ENCODE measurements around the gene SLC31A2.
"Not testable (repeated sequence)": the region's sequence is repeated elsewhere in the genome, so short reads cannot be mapped to it uniquely, and the experiment has no call there.

The SLC31A2 gene

GRCh38 chr9:113150670-113151611, at the start of gene SLC31A2:
Gene SLC31A2 (plus strand): TSS chr9:113151007. CDS start chr9:113151075, 68 bp downstream.
- peak; percentile 85 for DNase-seq

DNA sequence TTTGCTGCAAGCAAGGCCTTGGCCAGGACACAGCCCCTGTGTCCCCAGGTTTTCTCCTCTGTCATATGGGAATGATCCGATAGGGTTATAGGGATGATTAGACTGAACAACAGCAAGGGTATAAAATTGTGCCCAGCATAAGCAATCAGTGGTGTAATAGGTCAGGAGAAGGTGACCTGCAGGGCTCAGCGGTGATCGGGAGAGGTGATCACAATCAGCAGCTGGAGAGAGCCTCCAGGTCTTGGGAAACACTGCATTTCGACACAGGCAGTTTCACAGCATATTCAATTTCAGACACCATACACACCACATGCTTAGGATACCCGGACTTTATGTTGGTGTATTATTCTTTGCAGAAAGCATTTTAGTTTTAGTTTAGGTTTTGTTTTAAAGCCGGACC, 45.5 kb upstream of the SLC31A2 start:
- not testable (repeated sequence) for DNase-seq

DNA sequence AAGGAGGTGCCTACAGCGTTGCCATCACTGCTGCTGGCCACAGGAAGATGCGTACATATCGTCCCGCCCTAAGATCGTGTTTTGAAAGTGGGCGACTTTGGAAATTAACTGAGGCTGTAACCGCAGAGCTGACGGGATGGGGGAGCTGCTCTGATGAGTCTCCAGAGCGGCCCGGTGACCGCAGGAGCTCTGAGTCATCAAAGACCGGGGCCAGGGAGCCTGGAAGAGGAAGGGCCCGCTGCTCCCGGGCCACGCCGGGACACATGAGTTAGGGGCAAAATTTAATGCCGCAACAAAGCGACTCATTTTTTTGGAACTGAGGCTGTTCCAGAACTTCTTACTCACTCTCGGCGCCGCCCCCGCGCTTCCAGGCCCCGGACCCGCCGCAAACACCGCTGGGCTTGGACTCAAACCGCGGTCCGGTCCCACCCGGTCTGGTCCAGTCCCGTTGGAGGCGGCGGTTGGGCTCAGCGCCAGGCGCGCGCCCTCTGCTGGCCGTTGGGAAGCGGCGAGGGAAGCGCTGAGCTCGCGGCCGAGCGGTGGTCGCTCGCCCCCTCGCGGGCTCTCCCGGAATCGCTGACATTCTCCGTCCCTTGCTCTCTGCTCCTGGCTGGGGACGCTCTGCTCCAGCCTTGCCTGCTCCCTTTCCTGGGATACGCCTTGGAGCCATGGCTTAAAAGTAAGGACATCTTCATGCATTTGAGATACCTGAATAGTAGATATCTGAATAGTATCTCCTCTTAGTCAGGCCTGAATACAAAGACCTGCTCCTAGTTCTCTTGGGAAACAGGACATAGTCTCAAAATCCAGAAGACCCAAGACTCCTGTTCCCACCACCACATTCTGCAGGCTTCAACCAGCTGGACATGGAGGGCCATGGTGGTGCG, 39.5 kb upstream of the SLC31A2 start:
- DNase-seq, result not testable (repeated sequence)

DNA sequence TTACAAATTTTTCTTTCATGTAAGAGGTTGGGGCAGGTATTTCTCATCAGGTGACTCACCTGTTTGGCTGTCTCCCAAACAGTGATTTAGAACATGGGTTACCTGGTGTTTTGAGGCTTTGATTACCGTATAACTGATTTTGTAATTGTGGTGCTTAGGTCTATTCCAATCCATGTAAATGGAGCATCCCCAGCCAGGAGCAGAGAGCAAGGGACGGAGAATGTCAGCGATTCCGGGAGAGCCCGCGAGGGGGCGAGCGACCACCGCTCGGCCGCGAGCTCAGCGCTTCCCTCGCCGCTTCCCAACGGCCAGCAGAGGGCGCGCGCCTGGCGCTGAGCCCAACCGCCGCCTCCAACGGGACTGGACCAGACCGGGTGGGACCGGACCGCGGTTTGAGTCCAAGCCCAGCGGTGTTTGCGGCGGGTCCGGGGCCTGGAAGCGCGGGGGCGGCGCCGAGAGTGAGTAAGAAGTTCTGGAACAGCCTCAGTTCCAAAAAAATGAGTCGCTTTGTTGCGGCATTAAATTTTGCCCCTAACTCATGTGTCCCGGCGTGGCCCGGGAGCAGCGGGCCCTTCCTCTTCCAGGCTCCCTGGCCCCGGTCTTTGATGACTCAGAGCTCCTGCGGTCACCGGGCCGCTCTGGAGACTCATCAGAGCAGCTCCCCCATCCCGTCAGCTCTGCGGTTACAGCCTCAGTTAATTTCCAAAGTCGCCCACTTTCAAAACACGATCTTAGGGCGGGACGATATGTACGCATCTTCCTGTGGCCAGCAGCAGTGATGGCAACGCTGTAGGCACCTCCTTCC, 37.9 kb upstream of the SLC31A2 start:
- not testable (repeated sequence) for DNase-seq

GRCh38 chr9:113118829-113119228, 32.0 kb upstream of the SLC31A2 start:
- not testable (repeated sequence) for DNase-seq

- DNase-seq, result no peak
Measured at GRCh38 chr9:113125386-113126035, 25.3 kb upstream of the SLC31A2 start.

- DNase-seq, result no peak
Measured at GRCh38 chr9:113129466-113129865, 21.3 kb upstream of the SLC31A2 start.

DNA sequence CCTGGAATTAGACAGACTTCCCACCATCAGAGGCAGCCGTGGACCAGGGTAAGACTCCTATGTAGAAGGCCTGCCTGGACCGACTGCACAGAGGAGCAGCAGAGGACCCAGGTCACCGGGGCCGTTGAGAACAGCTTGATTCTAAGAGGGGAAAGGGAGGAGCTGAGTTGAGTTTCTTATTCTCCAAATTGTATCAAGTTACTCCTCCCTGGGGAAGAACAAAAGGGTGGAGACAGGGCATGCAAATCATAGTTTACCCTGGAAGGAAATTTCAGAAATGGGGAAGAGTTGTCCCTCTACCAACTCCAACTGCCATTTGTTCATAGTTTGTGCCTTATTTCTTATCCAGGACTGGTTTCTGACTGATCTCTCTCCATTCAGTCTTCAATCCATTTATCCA, 20.9 kb upstream of the SLC31A2 start:
- no peak for DNase-seq

DNA sequence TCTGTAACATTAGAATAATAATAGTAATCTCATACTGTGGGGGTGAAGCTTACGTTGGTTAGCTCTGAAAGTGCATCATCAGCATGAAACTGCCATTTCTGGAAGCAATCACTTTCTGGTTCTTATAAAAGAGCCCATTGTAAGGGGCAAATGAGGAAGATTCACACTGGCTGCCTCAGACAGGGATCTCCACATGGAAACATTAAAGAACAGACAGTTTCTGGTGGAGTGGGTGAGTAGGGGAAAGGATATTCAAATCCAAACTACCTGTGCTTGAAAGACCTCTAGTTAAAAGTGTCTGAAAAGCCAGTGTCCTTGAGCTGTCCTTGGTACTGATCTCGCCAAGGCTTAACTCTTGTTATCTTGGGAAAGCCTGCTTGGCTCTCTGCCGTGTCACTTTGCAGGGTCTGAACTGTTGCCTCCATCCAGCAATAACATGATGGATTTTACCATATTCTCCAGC, 19.1 kb upstream of the SLC31A2 start:
- no peak for DNase-seq

GRCh38 chr9:113137196-113138168, 13.3 kb upstream of the SLC31A2 start:
- no peak for DNase-seq

DNA sequence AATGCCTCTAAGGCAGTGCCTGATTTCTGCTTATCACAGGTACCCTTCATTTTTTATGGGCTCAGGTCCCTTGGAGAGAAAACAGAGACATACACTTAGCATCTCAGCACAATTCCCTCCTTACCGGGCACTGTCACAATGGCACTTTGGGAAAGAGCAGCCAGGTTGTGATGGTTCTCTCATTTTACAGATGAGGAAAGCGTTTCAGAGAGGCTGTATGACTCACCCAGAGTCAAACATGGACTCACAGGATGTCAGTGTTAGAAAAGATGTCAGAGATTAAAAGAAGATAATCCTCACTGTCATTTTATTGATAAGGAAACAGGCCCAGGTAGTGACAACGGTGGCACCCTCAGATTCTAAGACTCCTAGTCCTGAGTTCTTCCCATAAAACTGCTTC, 12.0 kb upstream of the SLC31A2 start:
- DNase-seq, result no peak

GRCh38 chr9:113139225-113139829, 11.5 kb upstream of the SLC31A2 start:
- DNase-seq, result no peak

- no peak for DNase-seq
Measured at GRCh38 chr9:113139953-113140352, 10.9 kb upstream of the SLC31A2 start.

- DNase-seq, result not testable (repeated sequence)
Measured at GRCh38 chr9:113140896-113141295, 9.9 kb upstream of the SLC31A2 start.

- no peak for DNase-seq
Measured at GRCh38 chr9:113143432-113144227, 7.2 kb upstream of the SLC31A2 start.

GRCh38 chr9:113148372-113148705, 2.5 kb upstream of the SLC31A2 start:
- no peak for DNase-seq

DNA sequence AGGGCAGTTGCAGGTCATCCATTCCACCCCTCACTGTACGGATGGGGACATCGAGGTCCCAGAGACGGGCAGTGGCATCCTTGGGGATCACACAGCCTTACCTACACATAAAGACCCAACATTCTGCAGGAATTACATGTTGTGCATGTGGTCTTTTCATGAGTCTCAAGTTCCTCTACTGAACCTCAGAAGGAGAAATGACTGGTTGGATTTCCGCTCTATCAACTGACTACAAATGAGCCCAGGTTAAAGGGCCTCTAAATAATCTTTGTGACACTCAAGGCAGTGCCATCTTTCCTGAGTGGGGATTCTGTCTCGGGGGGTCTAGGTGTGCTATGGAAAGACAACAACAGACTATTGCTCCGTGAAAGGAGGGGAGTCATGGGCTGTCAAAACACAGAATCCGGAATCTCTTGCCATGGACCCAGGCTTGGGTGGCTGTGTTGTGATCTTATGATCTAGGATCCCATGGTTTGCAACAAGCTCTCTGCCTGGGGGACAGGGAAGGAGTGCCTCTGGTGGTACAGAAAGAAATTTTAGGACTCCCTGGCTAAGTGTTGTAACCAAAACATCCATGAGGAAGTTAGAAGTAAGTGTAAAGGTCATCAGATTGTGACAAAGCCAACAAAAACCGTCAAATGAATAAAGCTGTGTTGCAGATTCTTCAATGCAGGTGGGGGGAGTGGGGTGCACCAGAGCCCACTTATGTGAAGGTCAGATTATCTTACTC, 1.9 kb upstream of the SLC31A2 start:
- no peak for DNase-seq

DNA sequence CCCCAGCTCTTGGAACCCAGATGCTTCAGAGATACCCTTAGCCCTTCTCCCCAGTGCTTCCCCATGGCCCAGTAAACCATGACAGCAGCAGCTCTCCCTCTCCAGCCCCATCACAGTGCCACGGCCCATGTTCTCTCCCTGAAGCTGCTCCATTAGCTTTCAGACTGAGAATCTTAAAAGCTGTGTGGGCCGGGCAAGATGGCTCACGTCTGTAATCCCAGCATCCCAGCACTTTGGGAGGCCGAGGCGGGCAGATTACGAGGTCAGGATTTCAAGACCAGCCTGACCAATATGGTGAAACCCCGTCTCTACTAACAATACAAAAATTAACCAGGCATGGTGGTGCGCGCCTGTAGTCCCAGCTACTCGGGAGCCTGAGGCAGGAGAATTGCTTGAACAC, 1.2 kb upstream of the SLC31A2 start:
- DNase-seq, result not testable (repeated sequence)

Data from COR-L47 (cell line).